ENCODE data around the gene CILP. TPM values are rescaled to one million over a fixed set of nuclear protein-coding genes. Genes with fewer than 3 reads are reported as not detected.
A peak's percentile ranks its signal among the peaks of the same experiment; 100 is the strongest.
"Not testable (repeated sequence)": the region's sequence is repeated elsewhere in the genome, so short reads cannot be mapped to it uniquely, and the experiment has no call there.

The CILP gene
- total RNA-seq, 4 donors from 2014 or later, result 27.2 to 434 (median 75.3) TPM

DNA sequence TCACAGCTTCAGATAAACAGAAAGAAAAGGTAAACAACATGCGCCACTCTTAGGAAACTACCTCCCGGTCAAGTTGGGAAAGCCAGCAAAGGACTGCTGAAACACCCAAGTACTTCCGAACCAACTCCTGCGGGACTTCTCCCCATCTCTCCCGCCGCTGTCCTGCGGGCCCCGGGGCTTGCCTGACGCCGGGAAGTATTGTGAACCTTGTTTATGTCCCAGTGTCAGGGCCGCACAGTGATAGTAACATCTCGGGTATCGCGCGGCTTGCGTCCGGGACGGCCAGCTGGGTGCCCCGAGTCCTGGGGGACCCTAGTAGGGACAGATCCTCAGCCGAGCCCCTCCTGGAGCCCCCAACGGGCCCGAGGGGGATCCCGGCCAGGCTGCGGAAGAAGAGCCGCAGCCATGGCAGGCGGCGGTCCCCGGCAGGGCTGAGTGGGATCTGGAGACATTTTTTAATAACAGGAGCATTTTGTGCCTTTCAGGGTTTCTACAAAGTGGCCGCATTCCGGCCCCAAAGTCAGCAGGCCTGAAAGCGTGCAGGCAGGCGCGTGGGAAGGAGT, 26.9 kb downstream of the CILP start:
- TF ChIP-seq CTCF (IDR thresholded peaks at IDR 0.05), result no peak
- peak; percentile 20 for ATAC-seq (ENCODE audit: low FRiP score)
- DNase-seq (ENCODE audit: low spot score), result peak; percentile 35

DNA sequence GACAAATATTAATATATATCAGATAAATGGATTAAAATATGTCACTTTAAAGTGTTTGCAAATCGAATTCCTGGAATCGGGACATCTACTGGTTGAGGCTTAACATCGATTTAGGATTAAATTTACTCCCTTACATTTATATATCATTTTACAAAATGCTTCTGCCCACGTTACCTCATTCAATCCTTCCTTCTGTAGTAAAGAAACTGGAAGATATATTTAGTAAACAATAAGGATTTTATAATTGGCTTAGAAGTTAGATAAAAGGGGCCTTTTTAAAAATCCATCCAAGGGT, 27.5 kb downstream of the CILP start:
- ATAC-seq (ENCODE audit: low FRiP score) (no peak), DNase-seq (ENCODE audit: low spot score) (no peak)
- TF ChIP-seq CTCF (IDR thresholded peaks at IDR 0.05), result no peak

DNA sequence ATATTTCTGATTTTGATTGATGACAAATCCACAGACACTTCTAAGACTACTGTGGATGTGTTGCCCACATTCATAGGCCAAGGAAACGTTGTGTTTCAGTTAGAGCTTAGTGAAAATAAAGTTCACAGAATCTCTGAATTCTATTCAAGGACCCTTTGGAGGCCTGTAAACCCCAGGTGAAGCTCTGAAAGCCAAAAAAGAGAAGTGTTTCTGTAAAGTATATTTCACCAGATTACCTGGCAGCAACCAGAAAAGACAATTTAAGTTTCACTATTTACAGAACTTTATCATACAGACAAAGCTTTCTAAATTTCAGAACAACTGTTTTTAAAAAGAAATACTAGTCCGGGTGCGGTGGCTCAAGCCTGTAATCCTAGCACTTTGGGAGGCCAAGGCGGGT, 28.7 kb downstream of the CILP start:
- no peak for TF ChIP-seq CTCF (IDR thresholded peaks at IDR 0.05)
- ATAC-seq (ENCODE audit: low FRiP score), result no peak
- no peak for DNase-seq (ENCODE audit: low spot score)

DNA sequence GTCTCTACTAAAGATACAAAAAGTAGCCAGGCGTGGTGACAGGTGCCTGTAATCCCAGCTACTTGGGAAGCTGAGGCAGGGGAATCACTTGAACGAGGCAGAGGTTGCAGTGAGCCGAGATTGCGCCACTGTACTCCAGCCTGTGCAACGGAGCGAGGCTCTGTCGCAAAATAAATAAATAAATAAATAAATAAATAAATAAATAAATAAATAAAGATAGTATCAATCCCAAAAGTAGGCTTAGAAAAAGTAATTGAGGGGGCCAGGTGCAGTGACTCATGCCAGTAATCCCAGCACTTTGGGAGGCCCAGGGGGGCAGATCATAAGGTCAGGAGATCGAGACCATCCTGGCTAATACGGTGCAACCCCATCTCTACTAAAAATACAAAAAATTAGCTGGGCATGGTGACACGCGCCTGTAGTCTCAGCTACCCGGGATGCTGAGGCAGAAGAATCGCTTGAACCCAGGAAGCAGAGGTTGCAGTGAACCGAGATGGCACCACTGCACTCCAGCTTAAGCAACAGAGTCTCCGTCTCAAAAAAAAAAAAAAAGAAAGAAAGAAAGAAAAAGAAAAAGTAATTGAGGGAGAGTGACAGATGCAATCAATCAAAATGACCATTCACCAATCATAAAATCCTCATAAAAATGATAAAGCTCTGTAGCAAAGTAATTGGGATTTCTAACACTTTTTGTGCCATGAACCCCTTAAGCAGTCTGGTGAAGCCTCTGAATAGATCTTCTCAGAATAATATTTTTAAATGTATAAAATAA, 29.5 kb downstream of the CILP start:
- not testable (repeated sequence) for DNase-seq (ENCODE audit: low spot score)

DNA sequence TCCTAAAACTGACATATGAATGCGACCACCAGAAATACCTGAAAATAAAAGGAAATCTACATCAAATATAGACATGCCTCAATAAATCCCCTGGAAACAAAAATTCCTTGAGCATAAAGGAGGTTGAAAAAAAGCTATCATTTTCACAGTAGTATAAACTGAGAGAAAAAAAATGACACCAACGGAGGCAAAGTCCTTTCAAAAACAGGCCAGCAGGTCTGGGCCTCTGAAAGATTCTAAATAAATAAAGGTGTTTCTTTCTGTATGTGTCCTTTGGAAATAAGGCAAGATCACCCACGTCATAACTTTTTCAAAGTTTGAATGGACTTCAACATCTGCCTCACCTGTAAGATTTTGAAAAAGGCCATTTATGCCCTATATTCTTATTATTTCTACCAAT, 31.1 kb downstream of the CILP start:
- ATAC-seq (ENCODE audit: low FRiP score), result no peak
- DNase-seq (ENCODE audit: low spot score), result no peak
- no peak for TF ChIP-seq CTCF (IDR thresholded peaks at IDR 0.05)

More for the DNA sequence above, 29.5 kb downstream of the CILP start:
- ATAC-seq (ENCODE audit: low FRiP score), result not testable (repeated sequence)

- peak; percentile 78 for ATAC-seq (ENCODE audit: low FRiP score)
- no peak for TF ChIP-seq CTCF (IDR thresholded peaks at IDR 0.05)
- no peak for DNase-seq (ENCODE audit: low spot score)
Measured at GRCh38 chr15:65177901-65178300, 33.4 kb downstream of the CILP start.

GRCh38 chr15:65176056-65176455, 35.2 kb downstream of the CILP start:
- DNase-seq (ENCODE audit: low spot score) (no peak), ATAC-seq (ENCODE audit: low FRiP score) (no peak)
- no peak for TF ChIP-seq CTCF (IDR thresholded peaks at IDR 0.05)

All from omental fat pad (tissue), 4 donors.